Choroid plexus epithelial cell (primary cell): Measurements from ENCODE around the gene RANBP1.

ENCODE experiments used
- DNase-seq: peaks from one replicate; pipeline ENCODE4 v3.0.0-alpha.2; 2010; ENCODE audit warnings: low read depth
- H3K4me3 ChIP-seq: 2 replicates; pipeline ENCODE4 v1.5.1; 2011; ENCODE audit warnings: low read depth, mild to moderate bottlenecking, control low read depth, low read length, moderate library complexity
- CTCF ChIP-seq: conservative IDR thresholded peaks from 2 replicates; pipeline ENCODE4 v1.5.1; 2011; ENCODE audit warnings: low read depth, mild to moderate bottlenecking, control low read depth, inconsistent platforms, low read length, moderate library complexity

RANBP1 gene

DNA sequence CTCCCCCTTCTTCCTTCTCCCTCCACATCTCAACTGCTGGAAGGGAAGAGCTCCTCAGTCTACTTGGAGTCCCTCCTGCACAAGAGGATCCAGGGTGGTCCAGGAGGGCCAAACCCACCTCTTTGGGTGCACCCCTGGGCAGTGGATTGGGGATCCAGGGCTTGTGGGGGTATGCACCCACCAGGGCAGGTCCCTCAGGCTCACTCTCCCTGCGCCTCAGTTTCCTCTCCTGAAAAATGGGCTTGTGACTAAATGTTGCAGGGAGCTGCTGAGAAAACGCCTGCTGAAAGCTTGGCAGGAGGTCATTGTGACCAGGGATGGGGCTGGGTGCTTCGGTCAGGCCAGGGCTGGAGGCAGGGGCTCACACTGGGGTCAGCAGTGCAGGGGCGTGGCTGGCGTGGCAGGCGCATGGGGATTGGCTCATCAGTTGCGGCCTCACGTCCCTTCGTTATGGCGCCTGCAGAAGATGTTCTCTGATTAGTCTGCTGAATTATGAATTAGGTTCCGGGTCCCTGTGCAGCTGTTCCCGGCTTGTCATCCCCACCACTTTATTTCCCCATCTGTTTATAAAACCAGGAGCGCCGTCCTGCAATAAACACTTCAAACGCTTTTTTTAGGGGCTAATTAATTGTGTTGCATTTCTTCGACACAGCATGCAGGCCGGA, 60.6 kb downstream of the RANBP1 start:
- no peak for TF ChIP-seq CTCF
- DNase-seq, result no peak

More for the DNA sequence above, 60.6 kb downstream of the RANBP1 start:
- no peak overlapping the region for H3K4me3 ChIP-seq
